Activated naive CD8-positive, alpha-beta T cell treated with anti-CD3 and anti-CD28 coated beads, Interleukin-2, amount 50 U/mL, for 24 hours (primary cell): ENCODE results near the gene TMCC1.

Experiments
- ATAC-seq: fragments of 150-1000 bp; cut with Tn5 transposase; one replicate; pipeline ENCODE4 v1.10.0; 2021
- DNase-seq: peaks from one replicate; pipeline ENCODE4 v3.0.0; 2021
- H3K27ac Mint-ChIP-seq: one replicate; pipeline ENCODE4 v1.8.0; 2021; ENCODE audit warnings: mild to moderate bottlenecking, mixed read lengths
- H3K27me3 Mint-ChIP-seq: one replicate; pipeline ENCODE4 v1.8.0; 2021; ENCODE audit warnings: mixed read lengths
- H3K36me3 Mint-ChIP-seq: one replicate; pipeline ENCODE4 v1.8.0; 2021; ENCODE audit warnings: low read depth, mixed read lengths
- H3K4me1 Mint-ChIP-seq: one replicate; pipeline ENCODE4 v1.8.0; 2021; ENCODE audit warnings: mixed read lengths
- H3K4me3 Mint-ChIP-seq: one replicate; pipeline ENCODE4 v1.8.0; 2021; ENCODE audit warnings: mild to moderate bottlenecking, moderate library complexity, mixed read lengths
- H3K9me3 Mint-ChIP-seq: one replicate; pipeline ENCODE4 v1.8.0; 2021; ENCODE audit warnings: mixed read lengths

TMCC1 gene

DNA sequence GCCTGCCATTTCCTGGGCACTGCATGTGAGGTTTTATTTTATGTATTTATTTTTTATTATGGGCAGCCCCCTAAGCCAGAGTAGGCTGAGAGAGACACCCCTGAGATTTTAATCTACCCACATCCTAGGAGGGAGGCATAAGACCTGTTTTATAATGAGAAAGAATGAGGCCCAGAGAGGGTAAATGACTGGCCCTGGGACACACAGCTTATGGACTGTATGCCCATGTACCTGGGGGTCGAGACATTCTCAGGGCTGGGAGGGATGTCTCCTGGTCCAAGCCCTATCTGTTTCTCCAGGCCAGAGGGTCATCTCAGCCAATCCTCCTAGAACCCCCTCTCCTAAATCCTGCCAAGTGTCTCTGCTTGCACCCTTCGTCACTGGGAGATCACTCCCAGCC lies 293.2 kb downstream of the TMCC1 start:
- ATAC-seq (no peak), DNase-seq (no peak)
- H3K27me3 Mint-ChIP-seq, result peaks cover 14% of the 10 kb centered on the region
- no peaks in the 10 kb centered on the region for H3K36me3 Mint-ChIP-seq
- H3K9me3 Mint-ChIP-seq, result no peaks in the 10 kb centered on the region
- H3K27ac Mint-ChIP-seq, result no peak overlapping the region
- H3K4me3 Mint-ChIP-seq, result no peak overlapping the region
- peaks cover 5% of the 10 kb centered on the region for H3K4me1 Mint-ChIP-seq

DNA sequence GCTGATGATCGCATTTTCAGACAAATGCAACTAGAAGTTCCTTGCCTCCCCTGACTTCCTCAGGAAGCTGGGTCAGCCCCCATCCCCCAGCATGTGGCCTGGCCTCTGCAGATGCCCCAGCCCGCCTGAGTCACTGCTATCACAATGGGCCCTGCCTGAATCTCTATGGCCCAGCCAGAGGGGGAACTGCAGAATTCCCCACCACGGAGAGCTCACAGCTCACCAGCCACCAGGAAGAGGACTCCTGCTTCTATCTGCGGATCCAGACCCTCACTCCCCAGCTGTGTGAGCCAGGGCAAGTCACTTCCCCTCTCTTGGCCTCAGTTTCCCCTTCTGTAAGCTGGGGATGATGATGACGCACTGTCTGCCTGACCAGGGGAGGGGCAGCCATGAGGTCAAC lies 293.9 kb downstream of the TMCC1 start:
- H3K27me3 Mint-ChIP-seq, result peaks cover 14% of the 10 kb centered on the region
- H3K9me3 Mint-ChIP-seq, result no peaks in the 10 kb centered on the region
- peaks cover 8% of the 10 kb centered on the region for H3K4me1 Mint-ChIP-seq
- H3K4me3 Mint-ChIP-seq, result no peak overlapping the region
- DNase-seq, result no peak
- no peak overlapping the region for H3K27ac Mint-ChIP-seq
- no peaks in the 10 kb centered on the region for H3K36me3 Mint-ChIP-seq
- no peak for ATAC-seq

DNA sequence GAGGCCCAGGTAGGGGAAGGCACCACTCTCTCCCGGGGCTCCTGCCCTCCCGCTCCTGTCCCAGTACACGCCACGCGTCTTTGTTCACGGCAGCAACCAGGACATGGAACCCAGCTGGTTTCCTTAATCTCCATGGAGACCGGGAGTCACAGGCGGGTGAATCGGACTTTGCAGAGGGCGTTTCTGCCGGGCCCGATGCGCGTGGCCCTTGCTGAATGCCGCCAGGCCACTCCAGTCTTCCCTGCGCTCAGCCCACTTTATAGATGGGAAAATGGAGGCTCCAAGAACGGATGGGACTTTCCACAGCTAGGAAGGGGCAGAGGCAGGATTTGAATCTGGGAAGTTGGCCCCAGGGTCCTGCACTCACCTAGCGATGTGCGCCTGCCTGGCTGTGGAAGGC lies 294.4 kb downstream of the TMCC1 start:
- Mint-ChIP-seq H3K27ac (no peak overlapping the region), H3K36me3 (no peaks in the 10 kb centered on the region), H3K9me3 (no peaks in the 10 kb centered on the region), H3K27me3 (peaks cover 9% of the 10 kb centered on the region), H3K4me1 (peaks cover 11% of the 10 kb centered on the region), H3K4me3 (no peak overlapping the region)
- no peak for DNase-seq
- no peak for ATAC-seq

DNA sequence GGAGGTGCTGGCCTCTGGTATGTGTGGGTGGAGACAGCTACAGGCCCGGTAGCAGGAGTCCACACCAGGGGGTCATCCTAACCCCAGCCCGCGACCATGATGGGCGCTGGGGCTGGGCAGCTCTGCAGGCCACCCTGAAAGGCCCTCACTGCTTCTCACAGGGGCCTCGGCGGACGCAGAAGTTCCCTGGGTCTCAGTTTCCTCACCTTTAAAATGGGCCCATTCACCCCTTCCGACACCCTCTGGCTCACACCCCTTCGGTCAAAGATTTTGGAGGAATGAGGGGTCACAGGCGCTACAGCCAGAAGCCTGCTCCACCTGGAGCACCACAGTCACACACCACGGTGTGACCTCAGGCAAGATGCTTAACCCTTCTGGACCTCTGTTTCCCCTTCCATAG lies 295.0 kb downstream of the TMCC1 start:
- Mint-ChIP-seq H3K27ac (no peak overlapping the region), H3K9me3 (no peaks in the 10 kb centered on the region), H3K36me3 (no peaks in the 10 kb centered on the region), H3K4me1 (peaks cover 17% of the 10 kb centered on the region), H3K27me3 (peaks cover 9% of the 10 kb centered on the region), H3K4me3 (no peak overlapping the region)
- DNase-seq, result no peak
- no peak for ATAC-seq

DNA sequence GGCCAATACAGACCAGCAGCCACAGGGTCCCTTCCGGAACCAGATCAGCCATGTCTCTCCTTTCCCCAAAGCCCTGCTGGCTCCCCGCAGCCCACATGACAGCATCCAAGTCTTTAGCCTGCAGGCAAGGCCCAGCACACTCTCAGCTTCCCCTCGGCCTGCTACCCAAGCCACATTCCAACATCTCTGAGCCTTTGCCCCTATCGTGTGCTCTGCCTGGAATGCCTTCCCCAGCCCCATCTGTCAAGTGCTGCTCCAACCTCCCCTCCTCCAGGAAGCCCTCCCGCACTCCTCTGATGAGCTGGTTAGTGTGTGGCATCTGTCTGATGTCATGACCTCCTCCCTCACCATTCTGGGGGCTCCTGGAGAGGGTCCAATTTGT lies 295.5 kb downstream of the TMCC1 start:
- DNase-seq, result no peak

More for the DNA sequence above, 295.5 kb downstream of the TMCC1 start:
- Mint-ChIP-seq H3K4me3 (no peak overlapping the region), H3K9me3 (no peaks in the 10 kb centered on the region), H3K4me1 (peaks cover 22% of the 10 kb centered on the region), H3K36me3 (no peaks in the 10 kb centered on the region), H3K27ac (no peak overlapping the region), H3K27me3 (peaks cover 14% of the 10 kb centered on the region)
- no peak for ATAC-seq
